GM18867 (cell line): ENCODE results near the gene CDH23.

Experiments used
- ATAC-seq: cut with Tn5 transposase; IDR thresholded peaks from one replicate; pipeline ENCODE4 v1.9.1; 2021; ENCODE audit warnings: mild to moderate bottlenecking, moderate library complexity; ENCODE audit not compliant: unreplicated experiment

The CDH23 gene

GRCh38 chr10:71818674-71819260 is 422.0 kb downstream of the CDH23 start:
- no peak for ATAC-seq

GRCh38 chr10:71819441-71819861 is 422.7 kb downstream of the CDH23 start:
- ATAC-seq: no peak

- ATAC-seq: no peak
These were observed 423.3 kb downstream of the CDH23 start for GRCh38 chr10:71819985-71820384.

- ATAC-seq: no peak
These were observed 424.2 kb downstream of the CDH23 start for GRCh38 chr10:71820966-71821365.

GRCh38 chr10:71821909-71822763 is 425.4 kb downstream of the CDH23 start:
- ATAC-seq: no peak

GRCh38 chr10:71823356-71823755 is 426.6 kb downstream of the CDH23 start:
- no peak for ATAC-seq

- ATAC-seq: no peak
These were observed 427.6 kb downstream of the CDH23 start for GRCh38 chr10:71824333-71824732.

- ATAC-seq: no peak
These were observed 428.5 kb downstream of the CDH23 start for GRCh38 chr10:71825217-71825616.

- ATAC-seq: no peak
These were observed 431.1 kb downstream of the CDH23 start for GRCh38 chr10:71827852-71828251.

- no peak for ATAC-seq
These were observed 432.0 kb downstream of the CDH23 start for GRCh38 chr10:71828702-71829101.

GRCh38 chr10:71829171-71829570 is 432.5 kb downstream of the CDH23 start:
- ATAC-seq: no peak

GRCh38 chr10:71829896-71830295 is 433.2 kb downstream of the CDH23 start:
- no peak for ATAC-seq

GRCh38 chr10:71830726-71831125 is 434.0 kb downstream of the CDH23 start:
- no peak for ATAC-seq

GRCh38 chr10:71831646-71832552 is 435.2 kb downstream of the CDH23 start:
- ATAC-seq: no peak

GRCh38 chr10:71832967-71833366 is 436.2 kb downstream of the CDH23 start:
- no peak for ATAC-seq

GRCh38 chr10:71833451-71834342 is 437.0 kb downstream of the CDH23 start:
- ATAC-seq: no peak

- no peak for ATAC-seq
These were observed 437.6 kb downstream of the CDH23 start for GRCh38 chr10:71834343-71834674.

GRCh38 chr10:71835671-71836595 is 439.2 kb downstream of the CDH23 start:
- peak; percentile 87 for ATAC-seq

- peak; percentile 15 for ATAC-seq
These were observed 439.9 kb downstream of the CDH23 start for GRCh38 chr10:71836596-71836974.
